HepG2 (cell line): ENCODE measurements around the gene CNN3. TPM values are rescaled to one million over a fixed set of nuclear protein-coding genes. Genes with fewer than 3 reads are reported as not detected.

Experiments used
- ATAC-seq: fragments of 200-7000 bp; cut with Tn5 transposase; 3 replicates; pipeline ENCODE4 v1.9.1; 2020; ENCODE audit warnings: mild to moderate bottlenecking, moderate library complexity
- BruUV-seq: library from RNA; stranded (reverse); fragments of 400-500 nt; replicated peaks from 2 replicates; lab custom pipeline; 2021; lab: Mats Ljungman, UMichigan
- CTCF ChIA-PET: fragments of 300-600 bp; formaldehyde crosslinking; extraction: SDS; loops from one replicate; lab custom pipeline; 2021; ENCODE audit warnings: low total read pairs, inconsistent platforms, low intra/inter-chr PET ratio; lab: Yijun Ruan, JAX
- POLR2A ChIA-PET: fragments of 350-600 bp; sonication (Branson Sonifier 250); formaldehyde crosslinking; loops from one replicate; lab custom pipeline; 2020; ENCODE audit warnings: antibody characterized with exemption, inconsistent platforms; lab: Yijun Ruan, JAX
- DNase-seq: peaks from one replicate; pipeline ENCODE4 v3.0.0-alpha.2; 2015; ENCODE audit warnings: low spot score
- FAIRE-seq: peaks from 3 replicates; lab custom pipeline; 2011; peaks lifted over from hg19 to GRCh38; lab: Jason Lieb, UNC
- H2AFZ ChIP-seq: one replicate; pipeline ENCODE4 v1.6.1; 2011; ENCODE audit warnings: low read length, inconsistent platforms
- H3K27ac ChIP-seq: fragments of 300-600 bp; 3 replicates; pipeline ENCODE4 v1.8.0; 2011; ENCODE audit warnings: mixed run types, mild to moderate bottlenecking, mixed read lengths, low read length, inconsistent platforms; ENCODE audit not compliant: insufficient read depth; ENCODE audit errors: extremely low read length
- H3K27me3 ChIP-seq, 2 experiments: fragments of 200-600 bp in 1 of 2; 2 replicates in 1 of 2; 3 replicates in 1 of 2; pipeline versions ENCODE4 v1.6.0 to v1.8.0; 2011; ENCODE audit warnings: low read length in 2 of 2, mild to moderate bottlenecking in 2 of 2, moderate library complexity in 2 of 2, inconsistent platforms in 1 of 2; ENCODE audit not compliant: insufficient read depth in 2 of 2, control insufficient read depth in 1 of 2
- H3K36me3 ChIP-seq, 2 experiments: fragments of 200-600 bp in 1 of 2; replicated peaks in 1 of 2; 2 replicates in 1 of 2; 3 replicates in 1 of 2; pipeline versions ENCODE4 v1.5.1 to v1.8.0; 2011; ENCODE audit warnings: low read length in 2 of 2, inconsistent platforms in 1 of 2; ENCODE audit not compliant: insufficient read depth in 2 of 2, control insufficient read depth in 1 of 2
- H3K4me1 ChIP-seq: 2 replicates; pipeline ENCODE4 v1.5.1; 2012; ENCODE audit warnings: low read length, inconsistent platforms; ENCODE audit not compliant: insufficient read depth
- H3K4me2 ChIP-seq: 2 replicates; pipeline ENCODE4 v1.6.0; 2011; ENCODE audit warnings: low read depth, low read length, inconsistent platforms
- H3K4me3 ChIP-seq, 3 experiments: fragments of 200-600 bp in 1 of 3; sonication (generic), shearing (Covaris generic) in 1 of 3; replicated peaks in 1 of 3; 2 replicates each; pipeline ENCODE4 v1.5.1; 2011 to 2016; ENCODE audit warnings: low read length in 3 of 3, inconsistent platforms in 2 of 3, low read depth in 2 of 3, mild to moderate bottlenecking in 2 of 3, control low read depth in 1 of 3, mixed read lengths in 1 of 3; ENCODE audit not compliant: insufficient read depth in 1 of 3
- H3K79me2 ChIP-seq: one replicate; pipeline ENCODE4 v1.6.1; 2011; ENCODE audit warnings: low read length, inconsistent platforms; ENCODE audit not compliant: insufficient read depth
- H3K9ac ChIP-seq: 2 replicates; pipeline ENCODE4 v1.6.0; 2011; ENCODE audit warnings: mild to moderate bottlenecking, low read depth, low read length, inconsistent platforms; ENCODE audit not compliant: insufficient read depth
- H3K9me3 ChIP-seq: 2 replicates; pipeline ENCODE4 v1.5.1; 2012; ENCODE audit warnings: mild to moderate bottlenecking, low read length
- H4K20me1 ChIP-seq: 2 replicates; pipeline ENCODE4 v1.6.0; 2011; ENCODE audit warnings: inconsistent platforms, mild to moderate bottlenecking, low read length, moderate library complexity; ENCODE audit not compliant: insufficient read depth
- CENPT ChIP-seq: sonication (generic); formaldehyde crosslinking; IDR thresholded peaks from 2 replicates; pipeline ENCODE4 v1.8.0; 2022; ENCODE audit warnings: low read depth, mild to moderate bottlenecking, moderate library complexity, missing genetic modification reagents
- FLYWCH1 ChIP-seq: sonication (generic); formaldehyde crosslinking; IDR thresholded peaks from 2 replicates; pipeline ENCODE4 v1.8.1; 2023; ENCODE audit warnings: mild to moderate bottlenecking, missing genetic modification reagents
- HNF4A ChIP-seq: sonication (generic); formaldehyde crosslinking; IDR thresholded peaks from 2 replicates; pipeline ENCODE4 v1.4.0; 2020; ENCODE audit warnings: missing genetic modification reagents
- HNRNPUL1 ChIP-seq: fragments of 200-400 bp; formaldehyde crosslinking; IDR thresholded peaks from 2 replicates; pipeline ENCODE4 v1.6.1; 2017; ENCODE audit warnings: low read depth, mild to moderate bottlenecking, low read length, moderate library complexity
- MED8 ChIP-seq: sonication (generic); formaldehyde crosslinking; IDR thresholded peaks from 2 replicates; pipeline ENCODE4 v1.8.1; 2023; ENCODE audit warnings: mild to moderate bottlenecking, missing genetic modification reagents; ENCODE audit not compliant: insufficient replicate concordance
- POLR2AphosphoS2 ChIP-seq: IDR thresholded peaks from 2 replicates; pipeline ENCODE4 v1.6.1; 2011; ENCODE audit warnings: low read depth, low read length, improper control_type of control experiment
- SP140L ChIP-seq: sonication (generic); formaldehyde crosslinking; IDR thresholded peaks from 2 replicates; pipeline ENCODE4 v1.4.0; 2020; ENCODE audit warnings: missing genetic modification reagents, borderline replicate concordance
- THAP11 ChIP-seq: IDR thresholded peaks from 2 replicates; pipeline ENCODE4 v1.6.1; 2016; ENCODE audit warnings: missing biosample characterization, missing genetic modification reagents
- YEATS4 ChIP-seq: sonication (generic); formaldehyde crosslinking; IDR thresholded peaks from 2 replicates; pipeline ENCODE4 v1.4.0; 2020; ENCODE audit warnings: missing genetic modification reagents, borderline replicate concordance
- ZEB1 ChIP-seq: IDR thresholded peaks from 2 replicates; pipeline ENCODE4 v1.6.1; 2012; ENCODE audit warnings: mild to moderate bottlenecking, low read depth, inconsistent platforms; ENCODE audit not compliant: insufficient replicate concordance
- ZNF207 ChIP-seq: fragments of 450-650 bp; IDR thresholded peaks from 2 replicates; pipeline ENCODE4 v1.6.1; 2016; ENCODE audit warnings: antibody characterized with exemption, borderline replicate concordance
- ZNF34 ChIP-seq: sonication (generic); formaldehyde crosslinking; IDR thresholded peaks from 2 replicates; pipeline ENCODE4 v1.4.0; 2020; ENCODE audit warnings: mild to moderate bottlenecking, missing genetic modification reagents, borderline replicate concordance
- ZNF460 ChIP-seq: sonication (generic); formaldehyde crosslinking; IDR thresholded peaks from 2 replicates; pipeline ENCODE4 v1.5.1; 2020; ENCODE audit warnings: missing genetic modification reagents, mild to moderate bottlenecking, borderline replicate concordance
- WGBS: methylation state at CpG from one replicate; pipeline ENCODE4 v1.1.6; 2017; ENCODE audit warnings: low lambda C conversion rate; 5-methylcytosine and 5-hydroxymethylcytosine counted together
- in situ Hi-C: cut with HindIII; loops from 2 replicates; pipeline ENCODE4 v1.10.0; 2017; ENCODE audit warnings: low pct_unique_long_range_greater_than_20kb; ENCODE audit not compliant: extremely low pct_ligation_motif_present
- intact Hi-C: fragments of 100-400 bp; cut with micrococcal nuclease; formaldehyde crosslinking; loops from one replicate; pipeline ENCODE4 v1.10.0; 2022; ENCODE audit not compliant: unreplicated experiment
- polyA plus RNA-seq, 8 experiments: library from polyadenylated mRNA; depleted of rRNA in 3 of 8; stranded (reverse) in 7 of 8; unstranded in 1 of 8; fragments of >200 nt; fragmentation: Illumina TruSeq in 4 of 8; extraction: Trizol in 4 of 8; gene quantifications; 2 replicates each; pipeline versions ENCODE4 v1.2.1 to v1.2.3, GENCODE V29; 2011 to 2016; ENCODE audit warnings: low read depth in 4 of 8, missing spikeins in 1 of 8, mixed read lengths in 1 of 8; ENCODE audit not compliant: insufficient read depth in 1 of 8
- total RNA-seq, 5 experiments: library from RNA; depleted of rRNA; stranded (reverse); fragments of >200 nt; fragmentation: Illumina TruSeq; extraction: Trizol; gene quantifications; 2 replicates each; pipeline ENCODE4 v1.2.3, GENCODE V29; 2016; ENCODE audit warnings: low read depth in 1 of 5
- TF ChIP-seq, protein P1 (sequence below): sonication (generic); formaldehyde crosslinking; IDR thresholded peaks from 2 replicates; pipeline ENCODE4 v1.4.0; 2020; ENCODE audit warnings: missing genetic modification reagents
- TF ChIP-seq, protein P2 (sequence below): sonication (generic); formaldehyde crosslinking; IDR thresholded peaks from 2 replicates; pipeline ENCODE4 v1.4.0; 2020; ENCODE audit warnings: missing genetic modification reagents, mild to moderate bottlenecking, borderline replicate concordance

The CNN3 gene
- total and polyA plus RNA-seq, 2 of the 13 experiments (the other 11 are each of a cell fraction or from before 2014, with no cell fraction given), result 113 to 223 TPM

DNA sequence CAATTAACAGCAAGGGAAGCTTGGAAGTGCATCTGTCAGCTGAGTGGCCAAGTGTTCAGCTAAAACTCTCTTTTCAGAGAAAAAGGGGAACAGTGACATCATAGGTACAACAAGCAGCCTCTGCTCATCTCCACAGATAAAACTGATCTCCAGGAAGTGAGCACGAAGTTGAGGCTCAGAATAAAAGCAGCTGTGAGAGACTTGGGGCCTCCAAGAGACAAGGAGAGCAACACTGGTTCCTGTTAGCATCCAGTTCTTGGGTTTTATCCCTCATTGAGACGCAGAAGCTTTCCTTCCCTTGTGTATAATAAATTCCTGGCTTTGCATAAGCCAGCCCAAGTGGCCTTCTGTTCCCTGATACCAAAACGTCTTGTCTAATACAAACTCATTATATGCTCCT lies 20.0 kb upstream of the CNN3 start:
- WGBS, result 86% methylated on average over 3 of the region's 3 CpGs
- Histone ChIP-seq H3K36me3 (no peaks in the 10 kb centered on the region; a peak in 1 of 5 replicates), H3K4me3 (no peak overlapping the region), H3K9ac (no peak overlapping the region), H3K9me3 (no peaks in the 10 kb centered on the region), H3K4me1 (peaks cover 36% of the 10 kb centered on the region), H3K27ac (no peak overlapping the region), H3K4me2 (no peak overlapping the region), H3K79me2 (no peaks in the 10 kb centered on the region), H4K20me1 (no peaks in the 10 kb centered on the region), H2AFZ (no peak overlapping the region), H3K27me3 (no peaks in the 10 kb centered on the region)
- in situ Hi-C loops (no loop called here), intact Hi-C loops (no loop called here)
- FAIRE-seq (no peak), ATAC-seq (no peak), DNase-seq (no peak)
- BruUV-seq, result no TSS peak
- ChIA-PET POLR2A (no interaction called here), CTCF (no interaction called here)
- TF ChIP-seq HNF4A (CRISPR knock-in tag) (no peak), THAP11 (CRISPR knock-in tag) (no peak), FLYWCH1 (CRISPR knock-in tag) (no peak), MED8 (CRISPR knock-in tag) (no peak), HNRNPUL1 (no peak), CENPT (CRISPR knock-in tag) (no peak), ZNF34 (CRISPR knock-in tag) (no peak), SP140L (CRISPR knock-in tag) (no peak), POLR2AphosphoS2 (no peak), ZNF460 (CRISPR knock-in tag) (no peak), ZNF207 (no peak), YEATS4 (CRISPR knock-in tag) (no peak), ZEB1 (no peak)
- TF ChIP-seq, protein P1, sequence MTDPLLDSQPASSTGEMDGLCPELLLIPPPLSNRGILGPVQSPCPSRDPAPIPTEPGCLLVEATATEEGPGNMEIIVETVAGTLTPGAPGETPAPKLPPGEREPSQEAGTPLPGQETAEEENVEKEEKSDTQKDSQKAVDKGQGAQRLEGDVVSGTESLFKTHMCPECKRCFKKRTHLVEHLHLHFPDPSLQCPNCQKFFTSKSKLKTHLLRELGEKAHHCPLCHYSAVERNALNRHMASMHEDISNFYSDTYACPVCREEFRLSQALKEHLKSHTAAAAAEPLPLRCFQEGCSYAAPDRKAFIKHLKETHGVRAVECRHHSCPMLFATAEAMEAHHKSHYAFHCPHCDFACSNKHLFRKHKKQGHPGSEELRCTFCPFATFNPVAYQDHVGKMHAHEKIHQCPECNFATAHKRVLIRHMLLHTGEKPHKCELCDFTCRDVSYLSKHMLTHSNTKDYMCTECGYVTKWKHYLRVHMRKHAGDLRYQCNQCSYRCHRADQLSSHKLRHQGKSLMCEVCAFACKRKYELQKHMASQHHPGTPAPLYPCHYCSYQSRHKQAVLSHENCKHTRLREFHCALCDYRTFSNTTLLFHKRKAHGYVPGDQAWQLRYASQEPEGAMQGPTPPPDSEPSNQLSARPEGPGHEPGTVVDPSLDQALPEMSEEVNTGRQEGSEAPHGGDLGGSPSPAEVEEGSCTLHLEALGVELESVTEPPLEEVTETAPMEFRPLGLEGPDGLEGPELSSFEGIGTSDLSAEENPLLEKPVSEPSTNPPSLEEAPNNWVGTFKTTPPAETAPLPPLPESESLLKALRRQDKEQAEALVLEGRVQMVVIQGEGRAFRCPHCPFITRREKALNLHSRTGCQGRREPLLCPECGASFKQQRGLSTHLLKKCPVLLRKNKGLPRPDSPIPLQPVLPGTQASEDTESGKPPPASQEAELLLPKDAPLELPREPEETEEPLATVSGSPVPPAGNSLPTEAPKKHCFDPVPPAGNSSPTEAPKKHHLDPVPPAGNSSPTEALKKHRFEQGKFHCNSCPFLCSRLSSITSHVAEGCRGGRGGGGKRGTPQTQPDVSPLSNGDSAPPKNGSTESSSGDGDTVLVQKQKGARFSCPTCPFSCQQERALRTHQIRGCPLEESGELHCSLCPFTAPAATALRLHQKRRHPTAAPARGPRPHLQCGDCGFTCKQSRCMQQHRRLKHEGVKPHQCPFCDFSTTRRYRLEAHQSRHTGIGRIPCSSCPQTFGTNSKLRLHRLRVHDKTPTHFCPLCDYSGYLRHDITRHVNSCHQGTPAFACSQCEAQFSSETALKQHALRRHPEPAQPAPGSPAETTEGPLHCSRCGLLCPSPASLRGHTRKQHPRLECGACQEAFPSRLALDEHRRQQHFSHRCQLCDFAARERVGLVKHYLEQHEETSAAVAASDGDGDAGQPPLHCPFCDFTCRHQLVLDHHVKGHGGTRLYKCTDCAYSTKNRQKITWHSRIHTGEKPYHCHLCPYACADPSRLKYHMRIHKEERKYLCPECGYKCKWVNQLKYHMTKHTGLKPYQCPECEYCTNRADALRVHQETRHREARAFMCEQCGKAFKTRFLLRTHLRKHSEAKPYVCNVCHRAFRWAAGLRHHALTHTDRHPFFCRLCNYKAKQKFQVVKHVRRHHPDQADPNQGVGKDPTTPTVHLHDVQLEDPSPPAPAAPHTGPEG (CRISPR knock-in tag), result no peak
- TF ChIP-seq, protein P2, sequence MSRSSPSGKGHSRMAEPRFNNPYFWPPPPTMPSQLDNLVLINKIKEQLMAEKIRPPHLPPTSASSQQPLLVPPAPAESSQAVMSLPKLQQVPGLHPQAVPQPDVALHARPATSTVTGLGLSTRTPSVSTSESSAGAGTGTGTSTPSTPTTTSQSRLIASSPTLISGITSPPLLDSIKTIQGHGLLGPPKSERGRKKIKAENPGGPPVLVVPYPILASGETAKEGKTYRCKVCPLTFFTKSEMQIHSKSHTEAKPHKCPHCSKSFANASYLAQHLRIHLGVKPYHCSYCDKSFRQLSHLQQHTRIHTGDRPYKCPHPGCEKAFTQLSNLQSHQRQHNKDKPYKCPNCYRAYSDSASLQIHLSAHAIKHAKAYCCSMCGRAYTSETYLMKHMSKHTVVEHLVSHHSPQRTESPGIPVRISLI (CRISPR knock-in tag), result no peak
